HCT116 (cell line): Measurements from ENCODE around the gene MTF2. TPM values are rescaled to one million over a fixed set of nuclear protein-coding genes. Genes with fewer than 3 reads are reported as not detected.

Experiments used
- ATAC-seq: fragments of 200-7000 bp; cut with Tn5 transposase; 2 replicates; pipeline ENCODE4 v1.9.1; 2020; ENCODE audit warnings: mild to moderate bottlenecking, moderate library complexity
- BruUV-seq: library from RNA; stranded (reverse); fragments of 400-500 nt; replicated peaks from 2 replicates; lab custom pipeline; 2021; lab: Mats Ljungman, UMichigan
- CTCF ChIA-PET: fragments of 300-600 bp; sonication (Branson Sonifier 250); formaldehyde crosslinking; loops from one replicate; lab custom pipeline; 2021; ENCODE audit warnings: antibody characterized with exemption; lab: Charles Lee
- POLR2A ChIA-PET: fragments of 300-600, 350-600 bp; sonication (Branson Sonifier 250); formaldehyde crosslinking; loops from one replicate; lab custom pipeline; 2021; ENCODE audit warnings: antibody characterized with exemption; lab: Charles Lee
- RAD21 ChIA-PET, 2 experiments: fragments of 300-600 bp; sonication (Branson Sonifier 250); formaldehyde crosslinking; loops; one replicate each; lab custom pipeline; 2023; ENCODE audit warnings: low total read pairs in 2 of 2; ENCODE audit not compliant: uncharacterized antibody in 2 of 2, unreplicated experiment in 2 of 2, low non-redundant PET in 1 of 2; lab: Charles Lee
- DNase-seq: peaks from one replicate; pipeline ENCODE4 v3.0.0-alpha.2; 2010; ENCODE audit warnings: low read depth, low spot score
- H2AFZ ChIP-seq: fragments of 200-600 bp; shearing (Covaris generic), sonication (generic); 2 replicates; pipeline ENCODE4 v1.6.1; 2017; ENCODE audit warnings: low read depth, mixed run types, mixed read lengths, antibody characterized with exemption, low read length; ENCODE audit not compliant: poor library complexity, severe bottlenecking
- H3K27ac ChIP-seq: 2 replicates; pipeline ENCODE4 v1.5.1; 2012; ENCODE audit warnings: low read depth, low read length
- H3K27me3 ChIP-seq: fragments of 200-600 bp; sonication (generic); 2 replicates; pipeline ENCODE4 v1.6.1; 2016; ENCODE audit warnings: mixed run types, low read length, mixed read lengths; ENCODE audit not compliant: insufficient read depth
- H3K36me3 ChIP-seq, 2 experiments: fragments of 200-500 bp in 1 of 2; fragments of 200-600 bp in 1 of 2; sonication (Bioruptor generic) in 1 of 2; sonication (generic) in 1 of 2; 2 replicates each; pipeline versions ENCODE4 v1.5.1 to v1.6.1; 2014 to 2016; ENCODE audit warnings: low read length in 2 of 2, inconsistent platforms in 1 of 2, mixed read lengths in 1 of 2, mixed run types in 1 of 2; ENCODE audit not compliant: insufficient read depth in 2 of 2, control insufficient read depth in 1 of 2
- H3K4me1 ChIP-seq, 2 experiments: fragments of 200-600 bp in 1 of 2; sonication (generic) in 1 of 2; 2 replicates each; pipeline versions ENCODE4 v1.5.1 to v1.6.1; 2012 to 2017; ENCODE audit warnings: low read length in 2 of 2, inconsistent platforms in 1 of 2, mild to moderate bottlenecking in 1 of 2, mixed read lengths in 1 of 2, mixed run types in 1 of 2, moderate library complexity in 1 of 2; ENCODE audit not compliant: insufficient read depth in 2 of 2, control insufficient read depth in 1 of 2
- H3K4me2 ChIP-seq: fragments of 200-600 bp; sonication (generic); 2 replicates; pipeline ENCODE4 v1.6.1; 2017; ENCODE audit warnings: mixed run types, low read length, mixed read lengths
- H3K4me3 ChIP-seq, 2 experiments: fragments of 200-600 bp in 1 of 2; sonication (generic) in 1 of 2; replicated peaks in 1 of 2; 2 replicates each; pipeline ENCODE4 v1.5.1; 2011 to 2016; ENCODE audit warnings: low read length in 2 of 2, control low read depth in 1 of 2, low read depth in 1 of 2, mild to moderate bottlenecking in 1 of 2, mixed read lengths in 1 of 2, mixed run types in 1 of 2
- H3K79me2 ChIP-seq: fragments of 200-600 bp; sonication (generic); 2 replicates; pipeline ENCODE4 v1.6.1; 2017; ENCODE audit warnings: mild to moderate bottlenecking, mixed run types, low read length, moderate library complexity, mixed read lengths; ENCODE audit not compliant: insufficient read depth
- H3K9ac ChIP-seq: fragments of 200-600 bp; sonication (generic); 2 replicates; pipeline ENCODE4 v1.6.1; 2016; ENCODE audit warnings: low read length, mixed read lengths
- H3K9me2 ChIP-seq: fragments of 200-600 bp; sonication (generic), shearing (Covaris generic); 2 replicates; pipeline ENCODE4 v1.6.1; 2017; ENCODE audit warnings: mixed run types, mild to moderate bottlenecking, moderate library complexity; ENCODE audit not compliant: insufficient read depth
- H3K9me3 ChIP-seq, 2 experiments: fragments of 200-500 bp in 1 of 2; fragments of 200-600 bp in 1 of 2; sonication (Bioruptor generic) in 1 of 2; sonication (generic) in 1 of 2; 2 replicates each; pipeline ENCODE4 v1.6.1; 2014 to 2017; ENCODE audit warnings: low read length in 2 of 2, mixed read lengths in 2 of 2, inconsistent platforms in 1 of 2, low read depth in 1 of 2, mild to moderate bottlenecking in 1 of 2, mixed run types in 1 of 2, moderate library complexity in 1 of 2; ENCODE audit not compliant: control insufficient read depth in 1 of 2, insufficient read depth in 1 of 2
- H4K20me1 ChIP-seq: fragments of 200-600 bp; sonication (generic), shearing (Covaris generic); 2 replicates; pipeline ENCODE4 v1.6.1; 2017; ENCODE audit warnings: mixed run types, mild to moderate bottlenecking, moderate library complexity; ENCODE audit not compliant: insufficient read depth
- CTCF ChIP-seq, 3 experiments: fragments of 200-600 bp in 1 of 3; sonication (generic) in 1 of 3; IDR thresholded peaks in 2 of 3; conservative IDR thresholded peaks in 1 of 3; 2 replicates each; pipeline ENCODE4 v1.5.1; 2012 to 2017; ENCODE audit warnings: low read depth in 2 of 3, low read length in 2 of 3, antibody characterized with exemption in 1 of 3, borderline replicate concordance in 1 of 3, control low read depth in 1 of 3, mild to moderate bottlenecking in 1 of 3, mixed read lengths in 1 of 3, mixed run types in 1 of 3, moderate library complexity in 1 of 3; ENCODE audit not compliant: insufficient read depth in 1 of 3
- MAX ChIP-seq: IDR thresholded peaks from 2 replicates; pipeline ENCODE4 v1.6.1; 2012
- RAD21 ChIP-seq: IDR thresholded peaks from 2 replicates; pipeline ENCODE4 v1.6.1; 2012; ENCODE audit warnings: low read depth, mild to moderate bottlenecking
- intact Hi-C: fragments of 100-400 bp; cut with micrococcal nuclease; formaldehyde crosslinking; loops from 2 replicates; pipeline ENCODE4 v1.10.0; 2022
- total RNA-seq: library from RNA; stranded (reverse); gene quantifications from one replicate; pipeline ENCODE4 v1.2.1, GENCODE V29; 2021; ENCODE audit not compliant: unreplicated experiment
- TF ChIP-seq, protein P1 (sequence below): IDR thresholded peaks from 2 replicates; pipeline ENCODE4 v1.6.1; 2012

Gene MTF2
- total RNA-seq, 1 experiment from 2014 or later = 45.5 TPM

- Histone ChIP-seq H3K9me3 (no peaks in the 10 kb centered on the region), H3K9me2 (no peaks in the 10 kb centered on the region)
- TF ChIP-seq RAD21 = peak; percentile 85
- TF ChIP-seq, protein P1, sequence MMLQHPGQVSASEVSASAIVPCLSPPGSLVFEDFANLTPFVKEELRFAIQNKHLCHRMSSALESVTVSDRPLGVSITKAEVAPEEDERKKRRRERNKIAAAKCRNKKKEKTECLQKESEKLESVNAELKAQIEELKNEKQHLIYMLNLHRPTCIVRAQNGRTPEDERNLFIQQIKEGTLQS = no peak
- peak; percentile 65 to 84 (median 69) for TF ChIP-seq CTCF (IDR thresholded peaks at IDR 0.05 in 2 of 3, conservative IDR thresholded peaks at IDR 0.05 in 1 of 3; ENCODE audit: borderline replicate concordance in 1 of 3, insufficient read depth in 1 of 3, low read depth in 2 of 3, low read length in 2 of 3)
- TF ChIP-seq MAX = peak; percentile 11; the same call in 1 of the 2 replicates
- TF ChIP-seq, all 23 proteins: peak for 3
- ChIA-PET POLR2A (interaction anchor here (1.3 kb wide), 1 partner anchor 16 kb away, joined by 5 read pairs; no protein-coding TSS in a partner anchor), RAD21 (interaction anchor here in 1 of 2 experiments (1.1 kb wide), 1 partner anchor 43 kb away, joined by 3 read pairs; no protein-coding TSS in a partner anchor), CTCF (interaction anchor here (0.9 to 2.8 kb wide), 14 partner anchors 13 to 208 kb away, joined by 3 to 14 read pairs (median 6); partner anchors contain the start of genes DIPK1A and MTF2)
- Histone ChIP-seq H3K9ac (no peak overlapping the region), H3K79me2 (no peaks in the 10 kb centered on the region), H3K4me2 (peak overlapping the region; percentile 23; the same call in 1 of the 2 replicates), H3K4me1 (peaks cover 0 to 8% of the 10 kb centered on the region in 2 experiments; a peak in 2 of 4 replicates), H4K20me1 (no peaks in the 10 kb centered on the region), H2AFZ (peak overlapping the region; percentile 40), H3K4me3 (no peak overlapping the region), H3K27me3 (no peaks in the 10 kb centered on the region; the same call in 1 of the 2 replicates), H3K36me3 (no peaks in the 10 kb centered on the region), H3K27ac (no peak overlapping the region)
- intact Hi-C loops = loop anchor here (1.0 to 5.0 kb wide), 3 partner anchors 41 to 203 kb away; no protein-coding TSS in a partner anchor
- ATAC-seq = peak; percentile 96
- peak; percentile 47 for DNase-seq
- no TSS peak for BruUV-seq
Observed at GRCh38 chr1:93061895-93062792, 16.9 kb upstream of the MTF2 start.
